ENCODE measurements around the gene MAPRE2.

MAPRE2 gene

GRCh38 chr18:35189510-35189909 is 148.3 kb downstream of the MAPRE2 start:
- no peak for DNase-seq

- DNase-seq, result no peak
Measured at GRCh38 chr18:35190948-35191697, 149.9 kb downstream of the MAPRE2 start.

- no peak for DNase-seq
Measured at GRCh38 chr18:35191698-35192025, 150.4 kb downstream of the MAPRE2 start.

GRCh38 chr18:35192415-35192814 is 151.2 kb downstream of the MAPRE2 start:
- no peak for DNase-seq

Measured in amniotic stem cell (primary cell).